Calu3 (cell line): ENCODE results near the gene FYN. TPM values are rescaled to one million over a fixed set of nuclear protein-coding genes. Genes with fewer than 3 reads are reported as not detected.
"Not testable (repeated sequence)": the region's sequence is repeated elsewhere in the genome, so short reads cannot be mapped to it uniquely, and the experiment has no call there.

Experiments used
- BruUV-seq: library from RNA; stranded (reverse); fragments of 400-500 nt; replicated peaks from 2 replicates; lab custom pipeline; 2021; lab: Mats Ljungman, UMichigan
- CTCF ChIA-PET: fragments of 300-600 bp; sonication (Branson Sonifier 250); formaldehyde crosslinking; loops from one replicate; lab custom pipeline; 2022; ENCODE audit warnings: antibody characterized with exemption; lab: Charles Lee
- DNase-seq: peaks from one replicate; pipeline ENCODE4 v3.0.0; 2022
- H3K27ac Mint-ChIP-seq: one replicate; pipeline ENCODE4 v1.8.0; 2022; ENCODE audit warnings: mixed read lengths; ENCODE audit not compliant: unreplicated experiment
- H3K27me3 Mint-ChIP-seq: one replicate; pipeline ENCODE4 v1.8.0; 2022; ENCODE audit warnings: mixed read lengths; ENCODE audit not compliant: unreplicated experiment
- H3K36me3 Mint-ChIP-seq: one replicate; pipeline ENCODE4 v1.8.0; 2022; ENCODE audit warnings: mild to moderate bottlenecking, moderate library complexity, mixed read lengths; ENCODE audit not compliant: insufficient read depth, unreplicated experiment
- H3K4me1 Mint-ChIP-seq: one replicate; pipeline ENCODE4 v1.8.0; 2022; ENCODE audit warnings: mild to moderate bottlenecking, low read depth, mixed read lengths; ENCODE audit not compliant: unreplicated experiment
- H3K4me3 Mint-ChIP-seq: one replicate; pipeline ENCODE4 v1.8.0; 2022; ENCODE audit warnings: mild to moderate bottlenecking, low read depth, moderate library complexity, mixed read lengths; ENCODE audit not compliant: unreplicated experiment
- H3K9me3 Mint-ChIP-seq: one replicate; pipeline ENCODE4 v1.8.0; 2022; ENCODE audit warnings: low read depth, mixed read lengths; ENCODE audit not compliant: unreplicated experiment
- CTCF ChIP-seq: fragments of 200-600 bp; IDR thresholded peaks from one replicate; pipeline ENCODE4 v1.8.0; 2022; ENCODE audit warnings: antibody characterized with exemption; ENCODE audit not compliant: unreplicated experiment
- intact Hi-C: fragments of 100-400 bp; cut with micrococcal nuclease; formaldehyde crosslinking; loops from one replicate; pipeline ENCODE4 v1.10.0; 2022; ENCODE audit not compliant: unreplicated experiment
- total RNA-seq: library from RNA; stranded (reverse); gene quantifications from 2 replicates; pipeline ENCODE4 v1.2.3, GENCODE V29; 2022

FYN gene
- total RNA-seq, 1 experiment from 2014 or later: 61.0 TPM

GRCh38 chr6:111890988-111891387, 17.7 kb upstream of the FYN start:
- H3K9me3 Mint-ChIP-seq: no peaks in the 10 kb centered on the region
- CTCF ChIA-PET: no interaction called here
- no peak for DNase-seq
- no peak overlapping the region for H3K4me3 Mint-ChIP-seq
- H3K4me1 Mint-ChIP-seq: no peaks in the 10 kb centered on the region
- TF ChIP-seq CTCF: no peak
- H3K36me3 Mint-ChIP-seq: no peaks in the 10 kb centered on the region
- BruUV-seq: no TSS peak
- intact Hi-C loops: no loop called here
- peaks cover 15% of the 10 kb centered on the region for H3K27me3 Mint-ChIP-seq
- no peak overlapping the region for H3K27ac Mint-ChIP-seq

DNA sequence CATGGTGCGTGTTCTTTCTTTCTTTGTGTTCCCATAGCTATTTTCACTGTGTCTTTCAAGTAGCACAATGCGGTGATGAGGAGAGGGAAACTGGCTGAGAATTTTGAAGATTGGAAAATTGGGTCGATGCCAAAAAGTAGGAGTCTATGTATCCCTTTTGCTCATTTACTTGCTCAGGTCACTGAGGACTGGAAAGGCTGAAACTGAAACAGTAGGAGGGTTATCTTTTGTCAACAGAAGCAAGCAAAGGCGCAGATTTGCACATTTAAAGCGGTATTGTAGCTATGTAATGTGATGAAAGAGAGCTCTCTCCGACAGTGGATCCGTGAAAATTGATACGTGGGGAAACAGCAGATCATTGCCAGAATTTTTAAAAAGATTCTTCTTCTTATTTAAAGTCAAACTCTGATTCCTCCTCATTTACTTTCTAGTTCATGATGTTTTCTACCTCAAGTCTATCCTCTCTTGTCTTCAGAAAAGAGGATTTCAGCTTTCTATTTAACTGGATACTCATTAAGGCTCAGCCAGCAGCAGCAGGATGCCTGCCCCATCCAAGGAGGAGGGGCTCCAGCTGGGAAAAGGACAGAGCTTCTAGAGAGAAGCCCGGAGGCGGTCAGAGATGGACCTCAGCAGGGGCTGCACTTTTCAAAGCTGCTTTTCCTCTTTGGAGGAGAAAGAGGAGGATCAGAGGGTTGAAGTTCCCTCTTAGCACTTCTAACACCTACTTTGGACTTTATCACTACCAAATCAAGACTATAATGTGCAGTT, 15.9 kb upstream of the FYN start:
- H3K27me3 Mint-ChIP-seq: peaks cover 15% of the 10 kb centered on the region
- DNase-seq: no peak
- BruUV-seq: no TSS peak
- H3K36me3 Mint-ChIP-seq: no peaks in the 10 kb centered on the region
- H3K27ac Mint-ChIP-seq: no peak overlapping the region
- H3K4me3 Mint-ChIP-seq: no peak overlapping the region
- H3K4me1 Mint-ChIP-seq: no peaks in the 10 kb centered on the region
- intact Hi-C loops: no loop called here
- CTCF ChIA-PET: interaction anchor here (0.6 kb wide), 1 partner anchor 154 kb away, joined by 6 read pairs; no protein-coding TSS in a partner anchor
- no peak for TF ChIP-seq CTCF
- peaks cover 3% of the 10 kb centered on the region for H3K9me3 Mint-ChIP-seq

DNA sequence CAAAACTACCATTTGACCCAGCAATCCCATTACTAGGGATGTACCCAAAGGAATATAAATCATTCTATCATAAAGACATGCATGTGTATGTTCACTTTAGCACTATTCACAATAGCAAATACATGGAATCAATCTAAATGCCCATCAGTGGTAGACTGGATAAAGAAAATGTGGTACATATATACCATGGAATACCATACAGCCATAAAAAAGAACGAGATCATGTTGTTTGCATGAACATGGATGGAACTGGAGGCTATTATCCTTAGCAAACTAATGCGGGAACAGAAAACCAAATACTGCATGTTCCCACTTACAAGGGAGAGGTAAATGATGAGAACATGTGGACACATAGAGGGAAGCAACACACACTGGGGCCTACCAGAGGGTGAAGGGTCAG, 13.5 kb upstream of the FYN start:
- H3K27me3 Mint-ChIP-seq: peaks cover 15% of the 10 kb centered on the region
- H3K27ac Mint-ChIP-seq, BruUV-seq, H3K9me3 Mint-ChIP-seq, DNase-seq, H3K4me1 Mint-ChIP-seq, intact Hi-C loops, H3K36me3 Mint-ChIP-seq, H3K4me3 Mint-ChIP-seq, CTCF ChIA-PET: not testable (repeated sequence)

DNA sequence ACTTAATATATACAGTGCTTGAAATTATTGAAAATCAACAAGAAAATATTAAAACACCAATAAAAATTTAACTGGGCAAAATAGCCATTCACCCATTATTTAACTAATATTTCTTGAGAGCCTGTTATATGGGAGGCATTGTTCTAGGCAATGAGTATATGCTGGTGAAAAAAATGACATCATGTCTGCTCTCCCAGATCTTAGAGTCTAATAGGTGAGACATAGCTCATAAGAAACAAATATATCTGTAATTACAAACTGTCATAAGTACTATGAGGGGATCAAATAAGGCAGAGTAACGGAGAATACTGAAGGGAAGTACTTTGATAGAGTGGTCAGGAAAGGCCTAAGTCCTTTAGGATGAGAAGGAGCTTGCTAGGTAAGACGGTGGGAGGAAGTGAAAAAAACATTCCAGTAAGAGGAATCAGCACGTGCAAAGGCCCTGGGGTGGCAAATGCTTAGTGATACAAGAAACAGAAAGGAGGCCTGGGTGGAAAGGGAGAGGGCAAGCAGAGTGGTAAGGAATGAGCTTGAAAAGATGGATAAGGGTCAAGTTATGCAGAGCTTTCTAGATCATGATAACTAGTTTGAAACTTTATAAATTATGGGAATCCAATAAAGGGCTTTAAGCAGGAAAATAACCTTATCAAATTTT, 12.2 kb upstream of the FYN start:
- no peak for TF ChIP-seq CTCF
- intact Hi-C loops: no loop called here
- Mint-ChIP-seq H3K27me3 (peaks cover 15% of the 10 kb centered on the region), H3K4me3 (no peak overlapping the region), H3K36me3 (no peaks in the 10 kb centered on the region), H3K27ac (no peak overlapping the region), H3K4me1 (no peaks in the 10 kb centered on the region), H3K9me3 (peaks cover 6% of the 10 kb centered on the region)
- no peak for DNase-seq
- no TSS peak for BruUV-seq
- CTCF ChIA-PET: no interaction called here

- TF ChIP-seq CTCF: no peak
- no peaks in the 10 kb centered on the region for H3K4me1 Mint-ChIP-seq
- H3K4me3 Mint-ChIP-seq: no peak overlapping the region
- BruUV-seq: no TSS peak
- DNase-seq: no peak
- CTCF ChIA-PET: no interaction called here
- H3K9me3 Mint-ChIP-seq: peaks cover 9% of the 10 kb centered on the region
- intact Hi-C loops: no loop called here
- peaks cover 15% of the 10 kb centered on the region for H3K27me3 Mint-ChIP-seq
- no peak overlapping the region for H3K27ac Mint-ChIP-seq
- no peaks in the 10 kb centered on the region for H3K36me3 Mint-ChIP-seq
Observed at GRCh38 chr6:111884068-111884467, 10.8 kb upstream of the FYN start.
